H1 (cell line): Measurements from ENCODE around the gene ALG1. TPM values are rescaled to one million over a fixed set of nuclear protein-coding genes. Genes with fewer than 3 reads are reported as not detected.
"Not testable (repeated sequence)": the region's sequence is repeated elsewhere in the genome, so short reads cannot be mapped to it uniquely, and the experiment has no call there.

Source experiments
- CTCF ChIA-PET: fragments of 300-600 bp; sonication (Branson Sonifier 250); formaldehyde crosslinking; loops from one replicate; lab custom pipeline; 2021; ENCODE audit not compliant: partially characterized antibody; lab: Charles Lee
- POLR2A ChIA-PET: fragments of 300-600 bp; sonication (Branson Sonifier 250); formaldehyde crosslinking; loops from one replicate; lab custom pipeline; 2021; ENCODE audit warnings: inconsistent platforms; ENCODE audit not compliant: partially characterized antibody; lab: Charles Lee
- DNase-seq, 2 experiments: peaks; one replicate each; pipeline versions ENCODE4 v3.0.0 to v3.0.0-alpha.2; 2010 to 2022; ENCODE audit warnings: low spot score in 2 of 2, low read depth in 1 of 2, mixed read lengths in 1 of 2
- FAIRE-seq: peaks from 2 replicates; lab custom pipeline; 2011; peaks lifted over from hg19 to GRCh38; lab: Jason Lieb, UNC
- H2AFZ ChIP-seq: 2 replicates; pipeline ENCODE4 v1.8.1; 2012; ENCODE audit warnings: low read length, inconsistent platforms
- H2AK5ac ChIP-seq: 2 replicates; pipeline ENCODE4 v1.6.1; 2013; ENCODE audit warnings: low read depth, low read length
- H2BK120ac ChIP-seq: replicated peaks from 2 replicates; pipeline ENCODE3; 2013; ENCODE audit warnings: low read depth, low read length, inconsistent platforms
- H2BK12ac ChIP-seq: 2 replicates; pipeline ENCODE4 v1.6.1; 2013; ENCODE audit warnings: low read depth, low read length
- H2BK15ac ChIP-seq: 2 replicates; pipeline ENCODE4 v1.6.1; 2013; ENCODE audit warnings: low read length
- H2BK20ac ChIP-seq: 2 replicates; pipeline ENCODE4 v1.6.1; 2013; ENCODE audit warnings: low read length
- H2BK5ac ChIP-seq: 2 replicates; pipeline ENCODE4 v1.6.1; 2013; ENCODE audit warnings: low read depth, low read length
- H3K14ac ChIP-seq: 2 replicates; pipeline ENCODE4 v1.6.1; 2013; ENCODE audit warnings: inconsistent platforms; ENCODE audit not compliant: insufficient read length
- H3K18ac ChIP-seq: 2 replicates; pipeline ENCODE4 v1.6.1; 2013; ENCODE audit warnings: low read length; ENCODE audit errors: extremely low read depth
- H3K23ac ChIP-seq: 2 replicates; pipeline ENCODE4 v1.6.1; 2013; ENCODE audit warnings: inconsistent platforms; ENCODE audit not compliant: insufficient read length
- H3K23me2 ChIP-seq: 2 replicates; pipeline ENCODE4 v1.6.1; 2013; ENCODE audit warnings: low read depth, low read length
- H3K27ac ChIP-seq: 2 replicates; pipeline ENCODE4 v1.6.1; 2011; ENCODE audit warnings: low read depth, low read length, inconsistent platforms
- H3K27me3 ChIP-seq, 4 experiments: replicated peaks in 1 of 4; 1 replicate in 1 of 4; 2 replicates in 3 of 4; pipeline versions ENCODE4 v1.6.1 to v1.8.1; 2011 to 2013; ENCODE audit warnings: low read length in 3 of 4, mild to moderate bottlenecking in 3 of 4, inconsistent platforms in 2 of 4, mixed read lengths in 2 of 4, moderate library complexity in 1 of 4; ENCODE audit not compliant: control insufficient read depth in 3 of 4, insufficient read depth in 3 of 4; ENCODE audit errors: extremely low read depth in 1 of 4
- H3K36me3 ChIP-seq, 4 experiments: 2 replicates each; pipeline versions ENCODE4 v1.6.1 to v1.8.1; 2011 to 2013; ENCODE audit warnings: mild to moderate bottlenecking in 4 of 4, low read length in 3 of 4, moderate library complexity in 2 of 4, control low read depth in 1 of 4, inconsistent platforms in 1 of 4; ENCODE audit not compliant: insufficient read depth in 4 of 4, control insufficient read depth in 2 of 4
- H3K4ac ChIP-seq: replicated peaks from 2 replicates; pipeline ENCODE3; 2013; ENCODE audit warnings: low read length, low read depth, mixed read lengths, inconsistent platforms; ENCODE audit not compliant: insufficient read length
- H3K4me1 ChIP-seq, 4 experiments: replicated peaks in 1 of 4; 1 replicate in 1 of 4; 2 replicates in 3 of 4; pipeline versions ENCODE4 v1.6.1 to v1.8.1; 2011 to 2013; ENCODE audit warnings: low read length in 3 of 4, inconsistent platforms in 2 of 4, mixed read lengths in 1 of 4; ENCODE audit not compliant: insufficient read depth in 4 of 4, control insufficient read depth in 3 of 4
- H3K4me2 ChIP-seq, 2 experiments: 2 replicates each; pipeline versions ENCODE4 v1.6.1 to v1.8.1; 2011 to 2013; ENCODE audit warnings: low read depth in 2 of 2, low read length in 2 of 2, control low read depth in 1 of 2, inconsistent platforms in 1 of 2, mild to moderate bottlenecking in 1 of 2; ENCODE audit not compliant: insufficient read depth in 1 of 2
- H3K4me3 ChIP-seq, 4 experiments: fragments of 200-600, 300-600 bp in 1 of 4; sonication (generic), shearing (Covaris generic), sonication (Bioruptor Twin) in 1 of 4; 2 replicates each; pipeline versions ENCODE4 v1.5.1 to v1.8.1; 2011 to 2016; ENCODE audit warnings: low read length in 4 of 4, low read depth in 3 of 4, control low read depth in 2 of 4, inconsistent platforms in 2 of 4, mild to moderate bottlenecking in 2 of 4, mixed read lengths in 1 of 4, moderate library complexity in 1 of 4; ENCODE audit not compliant: insufficient read depth in 2 of 4; ENCODE audit errors: extremely low read depth in 1 of 4
- H3K56ac ChIP-seq: replicated peaks from 2 replicates; pipeline ENCODE3; 2013; ENCODE audit warnings: low read depth, mild to moderate bottlenecking, mixed read lengths, low read length, inconsistent platforms; ENCODE audit not compliant: insufficient read length
- H3K79me1 ChIP-seq: 2 replicates; pipeline ENCODE4 v1.6.1; 2013; ENCODE audit warnings: low read depth, low read length, control low read depth
- H3K79me2 ChIP-seq, 2 experiments: 2 replicates each; pipeline versions ENCODE4 v1.6.1 to v1.8.1; 2012 to 2013; ENCODE audit warnings: low read length in 2 of 2, mild to moderate bottlenecking in 2 of 2, inconsistent platforms in 1 of 2; ENCODE audit not compliant: insufficient read depth in 2 of 2, control insufficient read depth in 1 of 2
- H3K9ac ChIP-seq, 4 experiments: replicated peaks in 1 of 4; 1 replicate in 1 of 4; 2 replicates in 3 of 4; pipeline versions ENCODE4 v1.6.1 to v1.8.1; 2011 to 2013; ENCODE audit warnings: low read depth in 3 of 4, low read length in 3 of 4, control low read depth in 2 of 4, mild to moderate bottlenecking in 2 of 4, moderate library complexity in 2 of 4, inconsistent platforms in 1 of 4; ENCODE audit errors: extremely low read depth in 1 of 4
- H3K9me3 ChIP-seq, 2 experiments: 2 replicates each; pipeline versions ENCODE4 v1.6.1 to v1.8.1; 2012 to 2013; ENCODE audit warnings: mild to moderate bottlenecking in 2 of 2, moderate library complexity in 2 of 2, control low read depth in 1 of 2, inconsistent platforms in 1 of 2, low read depth in 1 of 2, low read length in 1 of 2, mixed read lengths in 1 of 2; ENCODE audit not compliant: insufficient read depth in 2 of 2
- H4K20me1 ChIP-seq, 2 experiments: replicated peaks in 1 of 2; 2 replicates each; pipeline versions ENCODE3 to v1.8.1; 2011 to 2013; ENCODE audit warnings: inconsistent platforms in 2 of 2, low read length in 2 of 2, mild to moderate bottlenecking in 1 of 2; ENCODE audit not compliant: insufficient read depth in 2 of 2, control insufficient read depth in 1 of 2
- H4K5ac ChIP-seq: 2 replicates; pipeline ENCODE4 v1.6.1; 2013; ENCODE audit warnings: low read length, low read depth, mixed read lengths, inconsistent platforms; ENCODE audit not compliant: insufficient read length
- H4K8ac ChIP-seq: 2 replicates; pipeline ENCODE4 v1.8.0; 2013; ENCODE audit warnings: mild to moderate bottlenecking, moderate library complexity, low read length, inconsistent platforms; ENCODE audit not compliant: insufficient read depth; ENCODE audit errors: extremely low read depth
- H4K91ac ChIP-seq: replicated peaks from 2 replicates; pipeline ENCODE3; 2013; ENCODE audit warnings: low read length, mixed read lengths, inconsistent platforms; ENCODE audit not compliant: insufficient read length
- WGBS, 2 experiments: shearing (Covaris generic) in 1 of 2; methylation state at CpG; one replicate each; pipeline versions ENCODE4 v1.1.6 to v1.1.7; 2013 to 2015; ENCODE audit warnings: low lambda C conversion rate in 2 of 2, mixed read lengths in 2 of 2, inconsistent platforms in 1 of 2, low coverage in 1 of 2, missing lambda C conversion rate in 1 of 2; ENCODE audit not compliant: insufficient replicate concordance in 2 of 2, insufficient coverage in 1 of 2, insufficient read length in 1 of 2; ENCODE audit errors: extremely low coverage in 1 of 2, missing lambda C conversion rate in 1 of 2; 5-methylcytosine and 5-hydroxymethylcytosine counted together
- polyA plus RNA-seq, 7 experiments: library from polyadenylated mRNA; depleted of rRNA in 3 of 7; stranded (reverse) in 5 of 7; unstranded in 2 of 7; fragments of >200 nt in 5 of 7; fragments of 200-250 nt in 2 of 7; gene quantifications; 1 replicate in 5 of 7; 2 replicates in 1 of 7; 4 replicates in 1 of 7; pipeline versions ENCODE4 v1.2.1 to v1.2.3, GENCODE V29; 2011 to 2013; ENCODE audit warnings: missing spikeins in 2 of 7, mixed read lengths in 2 of 7
- total RNA-seq: library from RNA; stranded (reverse); fragmentation: NEBNext Ultra II Directional; extraction: Animal tissue kit (Norgen Biotek cat#: 25700); gene quantifications from 2 replicates; pipeline ENCODE4 v1.2.1, GENCODE V29; 2021

The ALG1 gene
- total and polyA plus RNA-seq, 2 of the 8 experiments (the other 6 are each of a cell fraction or from before 2014, with no cell fraction given): 34.8 to 46.5 TPM

DNA sequence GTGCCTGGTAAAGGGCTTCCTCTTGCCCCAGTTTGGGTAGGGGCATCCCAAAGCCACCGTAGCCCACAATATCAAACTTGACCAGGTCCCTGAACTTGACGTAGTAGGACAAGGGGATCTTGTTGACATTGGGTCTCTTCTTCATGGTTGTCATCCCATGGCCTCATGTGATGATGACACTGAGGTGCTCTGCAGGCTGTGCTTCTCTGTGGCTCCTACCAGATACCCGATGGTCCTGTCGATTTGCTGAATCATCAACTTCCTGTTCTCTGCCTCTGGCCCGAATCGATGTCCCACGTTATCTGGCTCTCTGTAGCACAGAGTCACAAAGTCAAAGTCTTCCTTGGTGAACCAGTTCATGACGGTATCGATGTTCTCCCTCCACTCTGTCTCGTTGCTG, 39.3 kb downstream of the ALG1 start:
- H3K27ac ChIP-seq, FAIRE-seq, H3K4me2 ChIP-seq, H4K5ac ChIP-seq, H2AK5ac ChIP-seq, H2BK15ac ChIP-seq, H4K20me1 ChIP-seq, H2AFZ ChIP-seq, H3K4ac ChIP-seq, H3K79me2 ChIP-seq, H3K23ac ChIP-seq, H2BK12ac ChIP-seq, H3K9me3 ChIP-seq, H4K91ac ChIP-seq, H3K79me1 ChIP-seq, H3K36me3 ChIP-seq, H4K8ac ChIP-seq, CTCF ChIA-PET, H2BK20ac ChIP-seq, H3K23me2 ChIP-seq, DNase-seq, H2BK120ac ChIP-seq, POLR2A ChIA-PET, H3K4me1 ChIP-seq, H3K9ac ChIP-seq, H3K27me3 ChIP-seq, H3K14ac ChIP-seq, H3K18ac ChIP-seq, H3K56ac ChIP-seq, H2BK5ac ChIP-seq, H3K4me3 ChIP-seq: not testable (repeated sequence)
- WGBS, 2 experiments: 93% methylated on average over 10 of the region's 10 CpGs; no CpG with 5 or more reads in 1 of the 2 experiments

DNA sequence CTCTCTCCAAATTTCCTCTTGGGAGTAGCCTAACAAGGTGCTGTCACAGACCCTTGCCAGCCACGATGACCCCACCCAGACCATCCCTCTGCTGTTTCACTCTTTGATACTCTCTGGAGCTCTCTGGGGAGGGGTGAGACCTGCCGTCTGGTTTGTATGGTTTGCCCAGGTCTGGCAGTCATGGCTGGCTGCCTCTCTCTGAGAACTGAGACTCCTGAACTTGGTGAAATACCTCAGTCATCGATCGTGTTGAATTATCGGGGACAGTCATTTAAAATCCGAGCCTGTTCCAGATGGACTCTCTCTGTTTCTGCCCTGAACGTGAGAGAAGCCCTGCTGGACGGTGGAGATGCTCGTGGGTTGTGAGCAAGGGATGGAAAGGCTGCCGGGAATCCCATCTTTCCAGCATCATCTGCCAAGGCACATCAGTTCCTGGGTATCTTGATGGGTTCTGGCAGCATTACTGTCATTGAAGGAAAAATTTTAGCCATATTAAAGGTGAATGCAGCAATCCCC, 45.2 kb downstream of the ALG1 start:
- H4K20me1 ChIP-seq, H3K14ac ChIP-seq, H2AK5ac ChIP-seq, H3K9ac ChIP-seq, H3K56ac ChIP-seq, H2BK15ac ChIP-seq, H4K91ac ChIP-seq, H3K4ac ChIP-seq, H3K4me3 ChIP-seq, H2BK12ac ChIP-seq, FAIRE-seq, H2BK120ac ChIP-seq, H2AFZ ChIP-seq, H2BK5ac ChIP-seq, H3K36me3 ChIP-seq, POLR2A ChIA-PET, H3K4me2 ChIP-seq, H2BK20ac ChIP-seq, DNase-seq, H3K18ac ChIP-seq, H3K9me3 ChIP-seq, H3K79me1 ChIP-seq, H4K5ac ChIP-seq, H3K23ac ChIP-seq, H3K27me3 ChIP-seq, H3K23me2 ChIP-seq, H3K79me2 ChIP-seq, H3K27ac ChIP-seq, H4K8ac ChIP-seq, H3K4me1 ChIP-seq: not testable (repeated sequence)
- WGBS, 2 experiments: 91% methylated on average over 9 of the region's 10 CpGs; no CpG with 5 or more reads in 1 of the 2 experiments
- CTCF ChIA-PET: interaction anchor here (1.0 kb wide), 1 partner anchor 50 kb away, joined by 3 read pairs; no protein-coding TSS in a partner anchor
